Measurements from ENCODE around the gene RNF214.

GRCh38 chr11:117255966-117256365 lies 23.5 kb downstream of the RNF214 start:
- TF ChIP-seq CTCF (IDR thresholded peaks at IDR 0.05) (no peak), POLR2A (IDR thresholded peaks at IDR 0.05) (no peak)

All from esophagus squamous epithelium (tissue), 4 donors.